ENCODE measurements around the gene VRK2. TPM values are rescaled to one million over a fixed set of nuclear protein-coding genes. Genes with fewer than 3 reads are reported as not detected.
"Not testable (repeated sequence)": the region's sequence is repeated elsewhere in the genome, so short reads cannot be mapped to it uniquely, and the experiment has no call there.

VRK2 gene
- total RNA-seq, 2 experiments from 2014 or later, result 17.2 to 22.7 TPM

- H2AFZ ChIP-seq (ENCODE audit: low read length), result no peak overlapping the region
- H3K79me2 ChIP-seq (ENCODE audit: insufficient read depth, low read depth, low read length), result no peaks in the 10 kb centered on the region
- ChIA-PET POLR2A (no interaction called here), CTCF (ENCODE audit: unreplicated experiment) (no interaction called here)
- no peak overlapping the region for H3K4me3 ChIP-seq (ENCODE audit: low read depth, low read length, poor library complexity, severe bottlenecking)
- no TSS peak for BruUV-seq (replicated peaks)
- no peak overlapping the region for H3K27ac ChIP-seq (ENCODE audit: low read depth, low read length, poor library complexity, severe bottlenecking)
- DNase-seq (ENCODE audit: low spot score), result no peak
- H4K20me1 ChIP-seq (ENCODE audit: insufficient read depth, low read length), result no peaks in the 10 kb centered on the region
- H3K36me3 ChIP-seq (ENCODE audit: insufficient read depth, low read length), result no peaks in the 10 kb centered on the region
- intact Hi-C loops (cut with micrococcal nuclease; ENCODE audit: unreplicated experiment), result no loop called here
- TF ChIP-seq EZH2phosphoT487 (IDR thresholded peaks at IDR 0.05; ENCODE audit: borderline replicate concordance, low read depth, low read length), result no peak
- no peak for TF ChIP-seq CTCF (conservative IDR thresholded peaks at IDR 0.05; ENCODE audit: low read length)
- H3K4me1 ChIP-seq (ENCODE audit: insufficient read depth, low read length, poor library complexity, severe bottlenecking), result no peaks in the 10 kb centered on the region
- H3K9me2 ChIP-seq (ENCODE audit: insufficient read depth, low read length), result no peaks in the 10 kb centered on the region
- no peaks in the 10 kb centered on the region for H3K9me3 ChIP-seq (ENCODE audit: low read length)
- H3K4me2 ChIP-seq (ENCODE audit: low read length), result no peak overlapping the region
These were observed 91.2 kb downstream of the VRK2 start for GRCh38 chr2:58137856-58138255.

GRCh38 chr2:58138396-58139030 lies 91.9 kb downstream of the VRK2 start:
- no peak for TF ChIP-seq EZH2phosphoT487 (IDR thresholded peaks at IDR 0.05; ENCODE audit: borderline replicate concordance, low read depth, low read length)
- no peak for TF ChIP-seq CTCF (conservative IDR thresholded peaks at IDR 0.05; ENCODE audit: low read length)
- ChIA-PET CTCF (ENCODE audit: unreplicated experiment) (no interaction called here), POLR2A (no interaction called here)

GRCh38 chr2:58140508-58141072 lies 94.0 kb downstream of the VRK2 start:
- BruUV-seq (replicated peaks), result no TSS peak

More at GRCh38 chr2:58138396-58139030, 91.9 kb downstream of the VRK2 start:
- H3K9me2 ChIP-seq (ENCODE audit: insufficient read depth, low read length), result no peaks in the 10 kb centered on the region
- no peaks in the 10 kb centered on the region for H3K79me2 ChIP-seq (ENCODE audit: insufficient read depth, low read depth, low read length)
- H3K27ac ChIP-seq (ENCODE audit: low read depth, low read length, poor library complexity, severe bottlenecking), result no peak overlapping the region
- H4K20me1 ChIP-seq (ENCODE audit: insufficient read depth, low read length), result no peaks in the 10 kb centered on the region
- no peak for DNase-seq (ENCODE audit: low spot score)
- no peak overlapping the region for H3K4me3 ChIP-seq (ENCODE audit: low read depth, low read length, poor library complexity, severe bottlenecking)
- H3K4me2 ChIP-seq (ENCODE audit: low read length), result no peak overlapping the region
- no peak overlapping the region for H2AFZ ChIP-seq (ENCODE audit: low read length)
- no peaks in the 10 kb centered on the region for H3K4me1 ChIP-seq (ENCODE audit: insufficient read depth, low read length, poor library complexity, severe bottlenecking)
- H3K9me3 ChIP-seq (ENCODE audit: low read length), result no peaks in the 10 kb centered on the region
- intact Hi-C loops (cut with micrococcal nuclease; ENCODE audit: unreplicated experiment), result no loop called here
- no peaks in the 10 kb centered on the region for H3K36me3 ChIP-seq (ENCODE audit: insufficient read depth, low read length)
- no TSS peak for BruUV-seq (replicated peaks)

GRCh38 chr2:58145769-58146168 lies 99.2 kb downstream of the VRK2 start:
- H3K4me2 ChIP-seq (ENCODE audit: low read length); H3K27ac ChIP-seq (ENCODE audit: low read depth, low read length, poor library complexity, severe bottlenecking); H3K4me3 ChIP-seq (ENCODE audit: low read depth, low read length, poor library complexity, severe bottlenecking); intact Hi-C loops (cut with micrococcal nuclease; ENCODE audit: unreplicated experiment); POLR2A ChIA-PET; H2AFZ ChIP-seq (ENCODE audit: low read length); H3K4me1 ChIP-seq (ENCODE audit: insufficient read depth, low read length, poor library complexity, severe bottlenecking); CTCF ChIA-PET (ENCODE audit: unreplicated experiment); H4K20me1 ChIP-seq (ENCODE audit: insufficient read depth, low read length); H3K36me3 ChIP-seq (ENCODE audit: insufficient read depth, low read length); H3K9me2 ChIP-seq (ENCODE audit: insufficient read depth, low read length); H3K79me2 ChIP-seq (ENCODE audit: insufficient read depth, low read depth, low read length); DNase-seq (ENCODE audit: low spot score); BruUV-seq (replicated peaks); H3K9me3 ChIP-seq (ENCODE audit: low read length): not testable (repeated sequence)

More at GRCh38 chr2:58140508-58141072, 94.0 kb downstream of the VRK2 start:
- H2AFZ ChIP-seq (ENCODE audit: low read length), result no peak overlapping the region
- intact Hi-C loops (cut with micrococcal nuclease; ENCODE audit: unreplicated experiment), result no loop called here
- H3K9me2 ChIP-seq (ENCODE audit: insufficient read depth, low read length), result no peaks in the 10 kb centered on the region
- H3K4me1 ChIP-seq (ENCODE audit: insufficient read depth, low read length, poor library complexity, severe bottlenecking), result no peaks in the 10 kb centered on the region
- H3K79me2 ChIP-seq (ENCODE audit: insufficient read depth, low read depth, low read length), result no peaks in the 10 kb centered on the region
- H3K4me3 ChIP-seq (ENCODE audit: low read depth, low read length, poor library complexity, severe bottlenecking), result no peak overlapping the region
- H4K20me1 ChIP-seq (ENCODE audit: insufficient read depth, low read length), result no peaks in the 10 kb centered on the region
- H3K27ac ChIP-seq (ENCODE audit: low read depth, low read length, poor library complexity, severe bottlenecking), result no peak overlapping the region
- DNase-seq (ENCODE audit: low spot score), result no peak
- TF ChIP-seq EZH2phosphoT487 (IDR thresholded peaks at IDR 0.05; ENCODE audit: borderline replicate concordance, low read depth, low read length) (no peak), CTCF (conservative IDR thresholded peaks at IDR 0.05; ENCODE audit: low read length) (no peak)
- ChIA-PET POLR2A (interaction anchor here (0.7 kb wide), 1 partner anchor 114 kb away, joined by 4 read pairs; no protein-coding TSS in a partner anchor), CTCF (ENCODE audit: unreplicated experiment) (no interaction called here)
- H3K36me3 ChIP-seq (ENCODE audit: insufficient read depth, low read length), result no peaks in the 10 kb centered on the region
- no peak overlapping the region for H3K4me2 ChIP-seq (ENCODE audit: low read length)
- H3K9me3 ChIP-seq (ENCODE audit: low read length), result no peaks in the 10 kb centered on the region

Measured in OCI-LY7 (cell line).